ENCODE measurements around the gene EPHA4. TPM values are rescaled to one million over a fixed set of nuclear protein-coding genes. Genes with fewer than 3 reads are reported as not detected.

The EPHA4 gene
- total RNA-seq, 1 experiment from 2014 or later, result 2.7 TPM

GRCh38 chr2:221590861-221591365 is 18.8 kb upstream of the EPHA4 start:
- no peak for DNase-seq (ENCODE audit: low read depth in 1 of 2, low spot score in 2 of 2)
- no peak overlapping the region for H3K4me3 ChIP-seq
- H3K36me3 ChIP-seq, result no peaks in the 10 kb centered on the region

DNA sequence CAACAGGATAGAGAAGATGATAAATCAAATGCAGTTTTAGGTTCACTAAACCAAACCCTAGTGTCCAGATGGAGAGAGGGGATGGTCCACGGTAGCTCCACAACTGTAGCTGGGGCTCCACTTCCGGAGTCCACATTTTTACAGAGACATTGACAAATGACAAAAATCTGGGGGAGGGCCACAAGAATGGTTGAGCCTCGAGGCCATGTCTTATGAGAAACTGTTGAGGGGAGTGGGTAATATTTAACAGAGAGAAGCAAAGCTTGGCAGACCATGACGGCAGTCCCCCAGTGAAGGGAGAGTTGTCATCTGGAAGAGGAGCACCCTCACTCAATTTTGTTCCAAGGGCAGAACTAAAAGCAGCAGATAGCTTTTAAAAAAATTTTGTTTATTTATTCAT is 17.6 kb upstream of the EPHA4 start:
- Histone ChIP-seq H3K36me3 (no peaks in the 10 kb centered on the region), H3K4me1 (replicated peaks) (peaks cover 5% of the 10 kb centered on the region), H3K27ac (no peak overlapping the region), H3K27me3 (replicated peaks) (no peaks in the 10 kb centered on the region), H3K9me3 (replicated peaks) (no peaks in the 10 kb centered on the region), H3K4me3 (no peak overlapping the region)
- no peak for DNase-seq (ENCODE audit: low read depth in 1 of 2, low spot score in 2 of 2)

More at GRCh38 chr2:221590861-221591365, 18.8 kb upstream of the EPHA4 start:
- H3K27ac ChIP-seq, result no peak overlapping the region
- no peaks in the 10 kb centered on the region for H3K27me3 ChIP-seq (replicated peaks)
- H3K4me1 ChIP-seq (replicated peaks), result peaks cover 5% of the 10 kb centered on the region
- no peaks in the 10 kb centered on the region for H3K9me3 ChIP-seq (replicated peaks)

DNA sequence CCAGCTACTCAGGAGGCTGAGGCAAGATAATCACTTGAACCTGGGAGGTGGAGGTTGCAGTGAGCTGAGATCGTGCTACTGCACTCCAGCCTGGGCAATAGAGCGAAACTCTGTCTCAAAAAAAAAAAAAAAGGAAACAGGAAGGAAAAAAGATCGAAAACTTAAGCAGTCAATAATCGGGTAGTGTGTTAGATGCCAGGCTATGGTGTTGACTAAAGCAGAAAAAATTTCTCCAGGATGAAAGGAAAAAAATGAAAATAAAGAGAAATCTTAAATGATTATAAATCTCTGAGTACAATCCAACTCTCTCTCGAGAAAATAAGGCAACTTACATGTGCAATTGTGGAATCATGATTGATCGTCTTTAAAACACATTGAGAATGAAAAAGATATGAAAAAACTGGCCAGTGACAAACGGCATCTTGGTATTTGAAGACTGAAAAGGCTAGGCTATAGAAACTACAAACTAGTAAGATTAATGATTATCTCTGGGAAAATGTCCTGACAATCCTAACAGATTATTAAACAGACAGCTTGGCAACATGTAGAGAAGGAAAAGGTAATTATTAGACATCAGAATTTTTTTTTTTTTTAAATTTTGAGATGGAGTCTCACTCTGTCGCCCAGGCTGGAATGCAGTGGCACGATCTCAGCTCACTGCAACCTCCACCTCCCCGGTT is 16.3 kb upstream of the EPHA4 start:
- Histone ChIP-seq H3K9me3 (replicated peaks) (no peaks in the 10 kb centered on the region), H3K27ac (no peak overlapping the region), H3K4me3 (no peak overlapping the region), H3K27me3 (replicated peaks) (no peaks in the 10 kb centered on the region), H3K4me1 (replicated peaks) (peaks cover 5% of the 10 kb centered on the region), H3K36me3 (no peaks in the 10 kb centered on the region)
- DNase-seq (ENCODE audit: low read depth in 1 of 2, low spot score in 2 of 2), result no peak

GRCh38 chr2:221581986-221582385 is 9.9 kb upstream of the EPHA4 start:
- no peak overlapping the region for H3K27ac ChIP-seq
- no peaks in the 10 kb centered on the region for H3K36me3 ChIP-seq
- no peaks in the 10 kb centered on the region for H3K9me3 ChIP-seq (replicated peaks)
- no peaks in the 10 kb centered on the region for H3K4me1 ChIP-seq (replicated peaks)
- H3K4me3 ChIP-seq, result no peak overlapping the region
- no peak for DNase-seq (ENCODE audit: low read depth in 1 of 2, low spot score in 2 of 2)
- H3K27me3 ChIP-seq (replicated peaks), result peaks cover 4% of the 10 kb centered on the region; the same call in 1 of the 2 replicates

- no peak overlapping the region for H3K27ac ChIP-seq
- no peaks in the 10 kb centered on the region for H3K9me3 ChIP-seq (replicated peaks)
- no peak for DNase-seq (ENCODE audit: low read depth in 1 of 2, low spot score in 2 of 2)
- H3K4me1 ChIP-seq (replicated peaks), result peaks cover 34% of the 10 kb centered on the region
- H3K36me3 ChIP-seq, result no peaks in the 10 kb centered on the region
- peak overlapping the region; percentile 43; the same call in 1 of the 2 replicates for H3K4me3 ChIP-seq
- H3K27me3 ChIP-seq (replicated peaks), result peaks cover 24% of the 10 kb centered on the region
These were observed 2.1 kb upstream of the EPHA4 start for GRCh38 chr2:221574231-221574570.

DNA sequence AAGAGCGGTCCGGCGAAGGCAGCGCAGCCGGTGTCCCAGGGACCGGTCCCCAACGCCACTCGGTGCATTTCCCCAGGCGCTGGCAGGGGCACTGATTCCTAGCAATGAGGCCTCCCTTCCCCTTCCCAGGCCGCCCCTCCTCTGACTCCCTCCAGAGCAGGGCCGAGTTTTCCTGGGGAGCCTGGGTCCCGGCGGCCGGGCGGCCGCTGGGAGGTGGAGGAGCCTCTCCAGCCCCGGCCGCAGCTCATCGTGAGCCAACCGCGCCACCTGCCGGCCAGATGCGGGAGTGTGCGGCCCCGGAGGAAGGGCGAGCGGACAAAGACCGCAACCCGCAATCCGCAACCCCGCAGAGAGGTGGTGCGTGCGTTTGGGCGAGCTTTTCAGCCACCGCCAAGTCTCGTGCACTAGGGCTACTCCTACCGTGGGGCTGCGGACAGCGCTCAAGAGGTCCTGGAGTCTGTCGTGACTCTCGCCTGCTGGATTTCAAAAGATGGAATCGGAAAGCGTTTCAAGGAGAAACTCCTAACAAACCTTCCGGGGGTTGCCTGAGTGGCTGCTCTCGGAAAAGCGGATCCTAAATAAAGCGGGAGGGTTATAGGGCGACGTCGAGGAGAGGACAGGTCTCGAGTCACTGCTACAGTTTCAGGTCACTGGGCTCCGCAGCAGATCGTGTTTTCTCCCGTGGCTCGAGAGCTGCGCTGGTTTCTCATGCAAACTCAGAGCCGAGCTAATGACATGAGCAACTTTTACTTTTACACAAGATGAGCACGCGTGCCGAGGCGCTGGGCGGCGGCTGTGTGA is 1.5 kb upstream of the EPHA4 start:
- peak; percentile 75 to 86 for DNase-seq (ENCODE audit: low read depth in 1 of 2, low spot score in 2 of 2)
- Histone ChIP-seq H3K9me3 (replicated peaks) (no peaks in the 10 kb centered on the region), H3K27me3 (replicated peaks) (peaks cover 24% of the 10 kb centered on the region), H3K27ac (no peak overlapping the region), H3K36me3 (no peaks in the 10 kb centered on the region), H3K4me3 (peak overlapping the region; percentile 43), H3K4me1 (replicated peaks) (peaks cover 34% of the 10 kb centered on the region)

- H3K27me3 ChIP-seq (replicated peaks), result peaks cover 24% of the 10 kb centered on the region
- no peaks in the 10 kb centered on the region for H3K36me3 ChIP-seq
- peak overlapping the region; percentile 43 for H3K4me3 ChIP-seq
- H3K4me1 ChIP-seq (replicated peaks), result peaks cover 34% of the 10 kb centered on the region
- no peaks in the 10 kb centered on the region for H3K9me3 ChIP-seq (replicated peaks)
- H3K27ac ChIP-seq, result no peak overlapping the region
- no peak for DNase-seq (ENCODE audit: low read depth in 1 of 2, low spot score in 2 of 2)
These were observed 821 bp upstream of the EPHA4 start for GRCh38 chr2:221572821-221573429.

GRCh38 chr2:221571551-221572218 is 419 bp downstream of the EPHA4 start:
- peak overlapping the region; percentile 43 for H3K4me3 ChIP-seq
- H3K4me1 ChIP-seq (replicated peaks), result peaks cover 34% of the 10 kb centered on the region
- DNase-seq (ENCODE audit: low read depth in 1 of 2, low spot score in 2 of 2), result peak in 1 of 2 experiments; percentile 34
- H3K27ac ChIP-seq, result no peak overlapping the region
- H3K36me3 ChIP-seq, result no peaks in the 10 kb centered on the region
- H3K9me3 ChIP-seq (replicated peaks), result no peaks in the 10 kb centered on the region
- H3K27me3 ChIP-seq (replicated peaks), result peaks cover 24% of the 10 kb centered on the region

GRCh38 chr2:221571025-221571550 is 1.0 kb downstream of the EPHA4 start:
- H3K27ac ChIP-seq, result no peak overlapping the region
- H3K4me1 ChIP-seq (replicated peaks), result peaks cover 34% of the 10 kb centered on the region
- peak overlapping the region; percentile 43 for H3K4me3 ChIP-seq
- no peaks in the 10 kb centered on the region for H3K9me3 ChIP-seq (replicated peaks)
- DNase-seq (ENCODE audit: low read depth in 1 of 2, low spot score in 2 of 2), result no peak
- H3K27me3 ChIP-seq (replicated peaks), result peaks cover 22% of the 10 kb centered on the region
- no peaks in the 10 kb centered on the region for H3K36me3 ChIP-seq

- Histone ChIP-seq H3K36me3 (no peaks in the 10 kb centered on the region), H3K9me3 (replicated peaks) (no peaks in the 10 kb centered on the region), H3K27me3 (replicated peaks) (peaks cover 20% of the 10 kb centered on the region), H3K27ac (no peak overlapping the region), H3K4me3 (no peak overlapping the region), H3K4me1 (replicated peaks) (peaks cover 34% of the 10 kb centered on the region)
- DNase-seq (ENCODE audit: low read depth in 1 of 2, low spot score in 2 of 2), result no peak
These were observed 1.7 kb downstream of the EPHA4 start for GRCh38 chr2:221570321-221570935.

DNA sequence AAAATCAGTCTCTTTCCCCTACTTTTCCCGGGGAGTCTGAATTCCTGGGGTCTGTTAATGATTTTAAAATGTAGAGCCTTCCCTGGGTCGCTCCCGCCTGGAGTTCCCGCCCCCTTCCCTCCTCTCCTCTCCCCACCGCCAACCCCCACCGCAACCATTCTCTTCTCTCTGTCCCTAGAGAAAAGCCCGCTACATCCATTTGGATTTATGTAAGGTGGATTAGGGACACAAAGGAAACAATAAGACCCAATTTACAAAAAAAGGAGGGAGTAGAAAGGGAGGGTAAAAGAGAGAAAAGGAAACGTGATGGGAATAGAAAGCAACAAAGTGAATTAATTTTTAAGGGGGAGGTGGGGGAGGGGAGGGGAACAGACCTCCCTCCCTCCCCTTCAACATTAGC is 2.2 kb downstream of the EPHA4 start:
- DNase-seq (ENCODE audit: low read depth in 1 of 2, low spot score in 2 of 2), result no peak
- Histone ChIP-seq H3K36me3 (no peaks in the 10 kb centered on the region), H3K4me1 (replicated peaks) (peaks cover 34% of the 10 kb centered on the region), H3K4me3 (no peak overlapping the region), H3K27me3 (replicated peaks) (peaks cover 19% of the 10 kb centered on the region), H3K27ac (no peak overlapping the region), H3K9me3 (replicated peaks) (no peaks in the 10 kb centered on the region)

DNA sequence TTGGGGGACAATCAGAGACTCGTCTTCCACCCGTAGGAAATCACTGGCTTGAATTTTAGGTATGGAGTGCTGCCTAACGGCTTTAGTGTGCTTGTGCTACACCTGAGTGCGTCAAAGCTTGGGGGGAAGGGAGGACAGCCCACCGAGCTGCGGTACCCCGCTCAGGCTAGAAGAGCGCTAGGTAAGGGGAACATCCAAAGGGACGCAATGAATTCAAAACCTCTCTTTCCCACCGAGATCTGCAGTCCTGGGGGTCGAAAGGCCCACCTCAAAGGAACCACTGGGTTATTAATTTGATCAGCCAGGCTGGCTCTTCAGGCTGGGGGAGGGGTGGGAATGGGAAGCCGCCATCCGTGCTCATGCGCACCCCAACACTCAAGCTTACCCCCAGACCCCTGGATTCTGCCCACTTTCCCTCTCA is 2.7 kb downstream of the EPHA4 start:
- no peak overlapping the region for H3K27ac ChIP-seq
- DNase-seq (ENCODE audit: low read depth in 1 of 2, low spot score in 2 of 2), result no peak
- H3K4me1 ChIP-seq (replicated peaks), result peaks cover 34% of the 10 kb centered on the region
- H3K9me3 ChIP-seq (replicated peaks), result no peaks in the 10 kb centered on the region
- H3K36me3 ChIP-seq, result no peaks in the 10 kb centered on the region
- H3K27me3 ChIP-seq (replicated peaks), result peaks cover 15% of the 10 kb centered on the region
- H3K4me3 ChIP-seq, result no peak overlapping the region

DNA sequence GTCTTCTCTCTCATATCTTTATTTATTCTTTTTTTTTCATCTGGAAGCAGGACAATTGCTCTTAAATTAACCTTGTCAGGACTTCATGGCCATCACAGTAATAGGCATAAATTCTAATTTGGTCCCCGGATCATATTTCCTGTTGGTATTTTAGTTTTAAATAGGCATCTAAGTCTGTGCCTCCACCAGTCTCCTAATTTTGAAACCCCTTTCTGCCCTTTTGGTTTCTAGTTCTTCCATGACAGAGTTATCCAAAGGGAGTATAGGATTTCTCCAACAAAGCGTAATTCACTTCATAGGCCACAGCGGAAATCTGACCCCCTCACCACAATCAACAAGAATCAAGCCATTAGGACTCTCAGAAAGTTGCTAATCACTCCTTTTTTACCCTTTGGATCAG is 3.8 kb downstream of the EPHA4 start:
- DNase-seq (ENCODE audit: low read depth in 1 of 2, low spot score in 2 of 2), result no peak
- no peak overlapping the region for H3K4me3 ChIP-seq
- H3K27me3 ChIP-seq (replicated peaks), result peaks cover 6% of the 10 kb centered on the region; the same call in 1 of the 2 replicates
- peaks cover 24% of the 10 kb centered on the region for H3K4me1 ChIP-seq (replicated peaks)
- H3K9me3 ChIP-seq (replicated peaks), result no peaks in the 10 kb centered on the region
- H3K27ac ChIP-seq, result no peak overlapping the region
- no peaks in the 10 kb centered on the region for H3K36me3 ChIP-seq

Data from SJSA1 (cell line).